Gastroesophageal sphincter (tissue), 4 donors: ENCODE results near the gene BICD1. TPM values are rescaled to one million over a fixed set of nuclear protein-coding genes. Genes with fewer than 3 reads are reported as not detected.

Experiments used
- ATAC-seq: fragments of 150-250 bp; one replicate; pipeline ENCODE4 v1.9.1; 2016; ENCODE audit warnings: mild to moderate bottlenecking, moderate library complexity
- H3K27ac ChIP-seq, 4 donors: fragments of 200-600 bp; sonication (generic) in 3 of 4; 1 replicate in 3 of 4; 2 replicates in 1 of 4; pipeline ENCODE4 v1.5.1; 2016 to 2019
- H3K27me3 ChIP-seq: fragments of 200-600 bp; sonication (generic); one replicate; pipeline ENCODE4 v1.5.1; 2019
- H3K36me3 ChIP-seq, 2 donors: fragments of 200-600 bp; sonication (generic); one replicate each; pipeline ENCODE4 v1.5.1; 2019; ENCODE audit warnings: control low read depth in 1 of 2
- H3K4me1 ChIP-seq, 3 donors: fragments of 200-600 bp; sonication (generic); 1 replicate in 2 of 3; 2 replicates in 1 of 3; pipeline ENCODE4 v1.5.1; 2016 to 2019; ENCODE audit warnings: control low read depth in 2 of 3
- H3K4me3 ChIP-seq, 2 donors: fragments of 200-600 bp; sonication (generic); one replicate each; pipeline ENCODE4 v1.5.1; 2019; ENCODE audit warnings: mild to moderate bottlenecking in 1 of 2, moderate library complexity in 1 of 2
- H3K9me3 ChIP-seq, 3 donors: fragments of 200-600 bp; sonication (generic); one replicate each; pipeline ENCODE4 v1.5.1; 2017 to 2019; ENCODE audit warnings: control low read depth in 2 of 3
- EP300 ChIP-seq: sonication (generic); formaldehyde crosslinking; IDR thresholded peaks from one replicate; pipeline ENCODE4 v1.6.1; 2017; ENCODE audit warnings: antibody characterized with exemption, mild to moderate bottlenecking
- POLR2A ChIP-seq, 2 donors: fragments of 450-650 bp; IDR thresholded peaks; one replicate each; pipeline ENCODE4 v1.6.1; 2017; ENCODE audit warnings: antibody characterized with exemption in 2 of 2, mild to moderate bottlenecking in 2 of 2, moderate library complexity in 1 of 2
- POLR2AphosphoS5 ChIP-seq: sonication (generic); formaldehyde crosslinking; IDR thresholded peaks from one replicate; pipeline ENCODE4 v1.6.1; 2017; ENCODE audit warnings: antibody characterized with exemption
- WGBS, 2 donors: methylation state at CpG; one replicate each; pipeline ENCODE4 v1.1.5; 2018; ENCODE audit warnings: low coverage in 1 of 2; 5-methylcytosine and 5-hydroxymethylcytosine counted together
- total RNA-seq, 4 donors: library from RNA; depleted of rRNA; stranded (reverse); fragments of >200 nt; gene quantifications; one replicate each; pipeline ENCODE4 v1.1.0, GENCODE V29; 2016
- TF ChIP-seq, protein P1 (sequence below), 4 experiments: fragments of 200-600 bp in 2 of 4; fragments of 450-650 bp in 2 of 4; sonication (generic) in 1 of 4; IDR thresholded peaks; one replicate each; pipeline ENCODE4 v1.5.1; 2017 to 2019; ENCODE audit warnings: antibody characterized with exemption in 4 of 4, mild to moderate bottlenecking in 2 of 4, moderate library complexity in 2 of 4

BICD1 gene
- total RNA-seq, 4 donors from 2014 or later: 3.8 to 22.5 (median 16.3) TPM

GRCh38 chr12:32076941-32077340 is 29.7 kb upstream of the BICD1 start:
- Histone ChIP-seq H3K27ac (no peak overlapping the region), H3K27me3 (no peaks in the 10 kb centered on the region), H3K36me3 (no peaks in the 10 kb centered on the region), H3K4me3 (no peak overlapping the region), H3K4me1 (no peaks in the 10 kb centered on the region), H3K9me3 (peaks cover 0 to 15% (median 0%) of the 10 kb centered on the region in 3 donors)
- 65 to 89% methylated on average over 3 to 4 of the region's 4 CpGs for WGBS, 2 donors
- no peak for ATAC-seq
- no peak for TF ChIP-seq EP300
- TF ChIP-seq, protein P1, sequence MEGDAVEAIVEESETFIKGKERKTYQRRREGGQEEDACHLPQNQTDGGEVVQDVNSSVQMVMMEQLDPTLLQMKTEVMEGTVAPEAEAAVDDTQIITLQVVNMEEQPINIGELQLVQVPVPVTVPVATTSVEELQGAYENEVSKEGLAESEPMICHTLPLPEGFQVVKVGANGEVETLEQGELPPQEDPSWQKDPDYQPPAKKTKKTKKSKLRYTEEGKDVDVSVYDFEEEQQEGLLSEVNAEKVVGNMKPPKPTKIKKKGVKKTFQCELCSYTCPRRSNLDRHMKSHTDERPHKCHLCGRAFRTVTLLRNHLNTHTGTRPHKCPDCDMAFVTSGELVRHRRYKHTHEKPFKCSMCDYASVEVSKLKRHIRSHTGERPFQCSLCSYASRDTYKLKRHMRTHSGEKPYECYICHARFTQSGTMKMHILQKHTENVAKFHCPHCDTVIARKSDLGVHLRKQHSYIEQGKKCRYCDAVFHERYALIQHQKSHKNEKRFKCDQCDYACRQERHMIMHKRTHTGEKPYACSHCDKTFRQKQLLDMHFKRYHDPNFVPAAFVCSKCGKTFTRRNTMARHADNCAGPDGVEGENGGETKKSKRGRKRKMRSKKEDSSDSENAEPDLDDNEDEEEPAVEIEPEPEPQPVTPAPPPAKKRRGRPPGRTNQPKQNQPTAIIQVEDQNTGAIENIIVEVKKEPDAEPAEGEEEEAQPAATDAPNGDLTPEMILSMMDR (IDR thresholded peaks at IDR 0.05): no peak

DNA sequence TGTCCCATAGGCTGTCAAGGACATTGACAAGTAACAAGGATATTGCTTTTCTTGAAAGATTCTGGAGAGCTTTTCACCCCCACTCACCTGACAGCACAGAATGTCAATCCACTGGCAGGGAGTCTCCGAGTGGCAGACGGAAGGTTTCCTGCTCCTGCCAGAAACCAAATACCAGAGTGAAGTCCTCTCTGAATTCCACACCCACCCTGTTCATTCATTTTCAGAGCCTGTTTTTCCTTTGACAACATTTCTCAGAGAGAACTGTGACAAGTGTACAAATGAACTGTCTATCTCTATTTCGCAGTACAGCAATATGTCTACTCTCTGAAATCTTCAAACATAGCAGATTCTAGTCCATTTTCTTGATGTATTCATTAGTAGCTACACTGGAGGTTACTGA is 26.2 kb upstream of the BICD1 start:
- no peak overlapping the region for H3K27ac ChIP-seq
- no peaks in the 10 kb centered on the region for H3K36me3 ChIP-seq
- ATAC-seq: no peak
- no peaks in the 10 kb centered on the region for H3K27me3 ChIP-seq
- H3K4me3 ChIP-seq: no peak overlapping the region
- TF ChIP-seq POLR2AphosphoS5 (no peak), POLR2A (IDR thresholded peaks at IDR 0.05) (no peak), EP300 (no peak)
- TF ChIP-seq, protein P1 (IDR thresholded peaks at IDR 0.05): no peak
- WGBS, 2 donors: 63 to 92% methylated on average over 1 to 3 of the region's 3 CpGs
- no peaks in the 10 kb centered on the region for H3K4me1 ChIP-seq
- H3K9me3 ChIP-seq: no peaks in the 10 kb centered on the region

GRCh38 chr12:32083489-32083888 is 23.2 kb upstream of the BICD1 start:
- 13 to 40% methylated on average over 2 to 5 of the region's 5 CpGs for WGBS, 2 donors
- Histone ChIP-seq H3K27ac (no peak overlapping the region), H3K9me3 (no peaks in the 10 kb centered on the region), H3K4me1 (no peaks in the 10 kb centered on the region), H3K36me3 (no peaks in the 10 kb centered on the region), H3K4me3 (no peak overlapping the region), H3K27me3 (no peaks in the 10 kb centered on the region)
- ATAC-seq: no peak
- TF ChIP-seq EP300: no peak
- TF ChIP-seq, protein P1 (IDR thresholded peaks at IDR 0.05): no peak
- TF ChIP-seq POLR2AphosphoS5: no peak
- TF ChIP-seq POLR2A (IDR thresholded peaks at IDR 0.05): no peak

DNA sequence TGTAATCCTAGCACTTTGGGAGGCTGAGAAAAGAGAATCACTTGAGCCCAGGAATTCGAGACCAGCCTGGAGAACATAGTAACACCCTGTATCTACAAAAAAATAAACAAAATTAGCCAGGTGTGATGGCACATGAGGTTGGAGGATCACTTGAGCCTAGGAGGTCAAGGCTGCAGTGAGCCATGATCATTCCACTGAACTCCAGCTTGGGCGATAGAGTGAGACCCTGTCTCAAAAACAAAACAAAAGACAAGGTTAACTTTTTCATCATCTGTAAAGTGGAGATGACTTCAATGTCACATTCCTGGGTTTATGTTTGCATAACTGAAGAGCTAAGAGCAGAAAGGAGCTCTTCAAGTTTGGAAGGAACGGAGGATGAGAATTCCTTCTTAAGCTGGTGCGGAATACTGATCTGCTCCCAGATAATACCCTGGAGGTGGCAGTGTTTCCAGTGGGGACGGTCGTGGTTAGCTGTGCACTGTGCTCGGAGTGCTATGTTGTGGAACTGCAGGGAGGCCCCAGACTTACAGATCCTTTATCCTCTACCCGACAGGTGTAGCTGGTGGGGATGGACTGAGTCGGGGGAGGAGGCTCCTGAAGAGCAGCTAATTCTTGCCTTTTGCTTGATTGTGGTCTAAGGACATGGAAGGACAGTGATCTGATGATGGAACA is 22.5 kb upstream of the BICD1 start:
- no peak overlapping the region for H3K4me3 ChIP-seq
- H3K36me3 ChIP-seq: no peaks in the 10 kb centered on the region
- 82 to 91% methylated on average over 4 to 8 of the region's 9 CpGs for WGBS, 2 donors
- ATAC-seq: no peak
- H3K4me1 ChIP-seq: no peaks in the 10 kb centered on the region
- H3K27me3 ChIP-seq: no peaks in the 10 kb centered on the region
- no peaks in the 10 kb centered on the region for H3K9me3 ChIP-seq
- TF ChIP-seq, protein P1 (IDR thresholded peaks at IDR 0.05): no peak
- TF ChIP-seq POLR2AphosphoS5: no peak
- no peak for TF ChIP-seq EP300
- no peak for TF ChIP-seq POLR2A (IDR thresholded peaks at IDR 0.05)
- no peak overlapping the region for H3K27ac ChIP-seq

- Histone ChIP-seq H3K4me1 (no peaks in the 10 kb centered on the region), H3K27ac (no peak overlapping the region), H3K4me3 (no peak overlapping the region), H3K9me3 (no peaks in the 10 kb centered on the region), H3K27me3 (no peaks in the 10 kb centered on the region), H3K36me3 (no peaks in the 10 kb centered on the region)
- 98 to 100% methylated on average over 2 to 3 of the region's 3 CpGs for WGBS, 2 donors
- TF ChIP-seq EP300 (no peak), POLR2AphosphoS5 (no peak), POLR2A (IDR thresholded peaks at IDR 0.05) (no peak)
- TF ChIP-seq, protein P1 (IDR thresholded peaks at IDR 0.05): no peak
- ATAC-seq: no peak
Measured at GRCh38 chr12:32084753-32085152, 21.9 kb upstream of the BICD1 start.
